A549 (cell line): ENCODE results near the gene TMEM135. TPM values are rescaled to one million over a fixed set of nuclear protein-coding genes. Genes with fewer than 3 reads are reported as not detected.

Experiments used
- ATAC-seq, 2 experiments: fragments of 200-7000 bp in 1 of 2; fragments of >200 bp in 1 of 2; cut with Nextera tagmentation in 1 of 2; cut with Tn5 transposase in 1 of 2; 3 replicates each; pipeline versions ENCODE4 v1.8.0 to v1.9.1; 2018 to 2020; ENCODE audit warnings: mild to moderate bottlenecking in 1 of 2, moderate library complexity in 1 of 2
- CTCF ChIA-PET: fragments of 300-600 bp; sonication (Branson Sonifier 250); formaldehyde crosslinking; extraction: SDS; loops from one replicate; lab custom pipeline; 2021; ENCODE audit warnings: antibody characterized with exemption, inconsistent platforms; lab: Yijun Ruan, JAX
- POLR2A ChIA-PET: fragments of 350-600 bp; formaldehyde crosslinking; extraction: SDS; loops from one replicate; lab custom pipeline; 2021; ENCODE audit warnings: antibody characterized with exemption, inconsistent platforms; lab: Yijun Ruan, JAX
- DNase-seq, 2 experiments: peaks; one replicate each; pipeline versions ENCODE4 v3.0.0 to v3.0.0-alpha.2; 2011 to 2016; ENCODE audit warnings: low read depth in 1 of 2, low spot score in 1 of 2
- FAIRE-seq: peaks from 2 replicates; lab custom pipeline; 2011; peaks lifted over from hg19 to GRCh38; lab: Jason Lieb, UNC
- H3K27ac ChIP-seq, 2 experiments: fragments of >200 bp; sonication (Bioruptor Twin); formaldehyde crosslinking; 3 replicates each; pipeline ENCODE4 v1.5.1; 2016 to 2017
- H3K4me1 ChIP-seq: fragments of >200 bp; sonication (Bioruptor Twin); formaldehyde crosslinking; 3 replicates; pipeline ENCODE4 v1.6.1; 2016
- H3K4me2 ChIP-seq: fragments of >200 bp; sonication (Bioruptor Twin); formaldehyde crosslinking; 3 replicates; pipeline ENCODE4 v1.6.1; 2016
- H3K4me3 ChIP-seq: fragments of >200 bp; sonication (Bioruptor Twin); formaldehyde crosslinking; 3 replicates; pipeline ENCODE4 v1.5.1; 2016
- H3K9me3 ChIP-seq: fragments of >200 bp; sonication (Bioruptor Twin); formaldehyde crosslinking; 3 replicates; pipeline ENCODE4 v1.6.1; 2016
- CBX2 ChIP-seq: fragments of 200-600 bp; sonication (generic); IDR thresholded peaks from 2 replicates; pipeline ENCODE4 v1.6.1; 2016; ENCODE audit warnings: low read depth, mild to moderate bottlenecking, borderline replicate concordance
- EHF ChIP-seq: fragments of 250-450 bp; sonication (Bioruptor Pico); IDR thresholded peaks from 2 replicates; pipeline ENCODE4 v1.5.0; 2020; ENCODE audit warnings: mild to moderate bottlenecking
- EP300 ChIP-seq, 2 experiments: fragments of >200 bp; sonication (Bioruptor Twin); formaldehyde crosslinking; IDR thresholded peaks; 2 replicates in 1 of 2; 3 replicates in 1 of 2; pipeline ENCODE4 v1.6.1; 2016 to 2017
- ESRRA ChIP-seq: fragments of 150-350 bp; IDR thresholded peaks from 2 replicates; pipeline ENCODE4 v1.6.1; 2014; ENCODE audit warnings: mild to moderate bottlenecking, low read length, borderline replicate concordance
- FOXS1 ChIP-seq: fragments of 250-450 bp; sonication (Bioruptor Pico); IDR thresholded peaks from 2 replicates; pipeline ENCODE4 v1.5.0; 2020; ENCODE audit warnings: mild to moderate bottlenecking, moderate library complexity
- HDAC2 ChIP-seq: fragments of 200-600 bp; sonication (generic); IDR thresholded peaks from 2 replicates; pipeline ENCODE4 v1.6.1; 2016
- HEYL ChIP-seq: fragments of 250-450 bp; sonication (Bioruptor Pico); IDR thresholded peaks from 2 replicates; pipeline ENCODE4 v1.8.0; 2021; ENCODE audit warnings: mild to moderate bottlenecking, moderate library complexity
- HOXA7 ChIP-seq: fragments of 250-450 bp; sonication (Bioruptor Pico); IDR thresholded peaks from 2 replicates; pipeline ENCODE4 v1.5.0; 2020; ENCODE audit warnings: mild to moderate bottlenecking, moderate library complexity
- HOXB13 ChIP-seq: fragments of 250-450 bp; sonication (Bioruptor Pico); IDR thresholded peaks from 2 replicates; pipeline ENCODE4 v1.5.0; 2020; ENCODE audit warnings: low read depth, mild to moderate bottlenecking, moderate library complexity
- KDM5A ChIP-seq: fragments of 200-600 bp; sonication (generic); IDR thresholded peaks from 2 replicates; pipeline ENCODE4 v1.6.1; 2016; ENCODE audit warnings: antibody characterized with exemption, mild to moderate bottlenecking
- MAZ ChIP-seq: fragments of 150-350 bp; IDR thresholded peaks from 2 replicates; pipeline ENCODE4 v1.6.1; 2014; ENCODE audit warnings: antibody characterized with exemption, low read depth, low read length, borderline replicate concordance
- NFE2L2 ChIP-seq: fragments of 150-350 bp; conservative IDR thresholded peaks from 2 replicates; pipeline ENCODE4 v1.6.1; 2014; ENCODE audit warnings: low read length
- PHF8 ChIP-seq: fragments of 200-600 bp; sonication (generic); IDR thresholded peaks from 2 replicates; pipeline ENCODE4 v1.6.1; 2016; ENCODE audit warnings: low read depth, mild to moderate bottlenecking, antibody characterized with exemption, moderate library complexity, borderline replicate concordance
- RCOR1 ChIP-seq: fragments of 150-350 bp; IDR thresholded peaks from 2 replicates; pipeline ENCODE4 v1.6.1; 2014; ENCODE audit warnings: antibody characterized with exemption, low read length, low read depth
- RNF2 ChIP-seq: fragments of 200-600 bp; sonication (generic); IDR thresholded peaks from 2 replicates; pipeline ENCODE4 v1.6.1; 2016; ENCODE audit warnings: low read depth, mild to moderate bottlenecking, antibody characterized with exemption, moderate library complexity, borderline replicate concordance
- TFCP2L1 ChIP-seq: fragments of 250-450 bp; sonication (Bioruptor Pico); IDR thresholded peaks from 2 replicates; pipeline ENCODE4 v1.5.0; 2021; ENCODE audit warnings: mild to moderate bottlenecking
- TP53 ChIP-seq: fragments of 250-450 bp; sonication (Bioruptor Pico); IDR thresholded peaks from 2 replicates; pipeline ENCODE4 v1.5.0; 2021; ENCODE audit warnings: mild to moderate bottlenecking, moderate library complexity
- WGBS: methylation state at CpG from one replicate; pipeline ENCODE4 v1.1.6; 2017; ENCODE audit errors: missing lambda C conversion rate; 5-methylcytosine and 5-hydroxymethylcytosine counted together
- polyA plus RNA-seq, 4 experiments: library from polyadenylated mRNA; depleted of rRNA in 3 of 4; stranded (reverse); fragments of >200 nt; fragmentation: RNase III in 1 of 4; extraction: RNeasy Plus Mini Kit Qiagen cat#74134 plus additional on column Dnase treatment in 1 of 4; gene quantifications; 2 replicates in 3 of 4; 3 replicates in 1 of 4; pipeline ENCODE4 v1.2.3, GENCODE V29; 2011 to 2017
- TF ChIP-seq, protein P1 (sequence below): IDR thresholded peaks from 2 replicates; pipeline ENCODE4 v1.6.1; 2012; ENCODE audit warnings: low read depth, borderline replicate concordance
- TF ChIP-seq, protein P2 (sequence below): fragments of >200 bp; sonication (Bioruptor Twin); formaldehyde crosslinking; IDR thresholded peaks from 3 replicates; pipeline ENCODE4 v1.6.1; 2016
- TF ChIP-seq, protein P3 (sequence below): fragments of 250-450 bp; sonication (Bioruptor Pico); IDR thresholded peaks from 2 replicates; pipeline ENCODE4 v1.5.0; 2021; ENCODE audit warnings: mild to moderate bottlenecking, moderate library complexity, borderline replicate concordance
- TF ChIP-seq, protein P4 (sequence below): fragments of >200 bp; sonication (Bioruptor Twin); formaldehyde crosslinking; IDR thresholded peaks from 2 replicates; pipeline ENCODE4 v1.6.1; 2016
- TF ChIP-seq, protein P5 (sequence below): fragments of 250-450 bp; sonication (Bioruptor Pico); IDR thresholded peaks from 2 replicates; pipeline ENCODE4 v1.5.0; 2020; ENCODE audit warnings: low read depth, mild to moderate bottlenecking, moderate library complexity

The TMEM135 gene
- polyA plus RNA-seq, 2 of the 4 experiments (the other 2 are of a cell fraction): 18.4 to 18.5 TPM

DNA sequence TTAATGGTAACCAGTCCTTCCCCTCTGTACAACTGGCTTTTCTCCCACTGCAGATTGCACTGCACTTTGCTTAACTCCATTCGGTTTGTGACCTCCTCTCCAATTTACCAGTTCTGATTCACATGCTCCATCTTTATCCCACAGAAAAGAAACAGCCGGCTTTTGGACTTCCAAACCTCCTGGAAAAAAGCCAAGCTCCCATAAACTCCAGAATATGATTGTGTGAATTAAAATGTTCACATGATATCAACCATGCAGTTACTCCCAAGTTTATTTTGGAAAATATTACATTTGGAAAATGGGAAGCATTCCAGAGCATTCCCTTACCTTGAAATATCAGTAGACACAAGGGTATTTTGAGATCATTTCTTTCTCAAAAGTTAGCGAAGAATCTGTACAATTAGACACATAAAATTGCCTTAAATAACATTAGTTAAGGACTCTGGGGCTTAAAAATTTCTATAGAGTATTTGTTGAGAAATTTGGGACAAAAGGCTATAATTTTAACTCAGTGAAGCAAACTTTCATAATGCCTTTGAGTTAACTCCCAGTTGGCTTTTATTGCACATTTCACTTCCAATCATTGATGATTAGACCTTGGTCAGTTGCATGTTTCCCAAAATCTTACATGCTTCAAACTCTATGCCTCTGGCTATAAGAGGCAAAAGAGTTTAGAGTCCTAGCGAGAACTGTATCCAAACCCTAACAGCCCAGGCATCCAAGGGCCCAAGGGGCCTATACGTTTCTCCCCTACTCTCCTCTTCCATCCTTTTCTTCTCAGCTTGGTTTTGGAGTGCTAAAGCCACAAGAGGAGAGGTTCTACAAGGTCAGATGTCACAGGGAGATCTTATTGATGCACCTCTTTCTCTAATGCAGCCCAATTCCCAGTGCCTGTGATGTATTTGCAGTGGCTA is 23.6 kb upstream of the TMEM135 start:
- Histone ChIP-seq H3K4me2 (no peak overlapping the region), H3K9me3 (no peaks in the 10 kb centered on the region), H3K4me1 (no peaks in the 10 kb centered on the region), H3K27ac (no peak overlapping the region), H3K4me3 (no peak overlapping the region)
- TF ChIP-seq, protein P1, sequence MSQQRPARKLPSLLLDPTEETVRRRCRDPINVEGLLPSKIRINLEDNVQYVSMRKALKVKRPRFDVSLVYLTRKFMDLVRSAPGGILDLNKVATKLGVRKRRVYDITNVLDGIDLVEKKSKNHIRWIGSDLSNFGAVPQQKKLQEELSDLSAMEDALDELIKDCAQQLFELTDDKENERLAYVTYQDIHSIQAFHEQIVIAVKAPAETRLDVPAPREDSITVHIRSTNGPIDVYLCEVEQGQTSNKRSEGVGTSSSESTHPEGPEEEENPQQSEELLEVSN: no peak
- TF ChIP-seq ESRRA: no peak
- no peak for TF ChIP-seq HDAC2
- TF ChIP-seq CBX2: no peak
- no peak for TF ChIP-seq RCOR1
- TF ChIP-seq HOXA7 (CRISPR knock-in tag): no peak
- no peak for TF ChIP-seq HOXB13 (CRISPR knock-in tag)
- TF ChIP-seq KDM5A: no peak
- ChIA-PET POLR2A (no interaction called here), CTCF (interaction anchor here (1.1 to 1.7 kb wide), 2 partner anchors 14 to 18 kb away, joined by 3 read pairs; no protein-coding TSS in a partner anchor)
- no peak for ATAC-seq
- no peak for DNase-seq
- 68% methylated on average over 5 of the region's 5 CpGs for WGBS
- FAIRE-seq: no peak

DNA sequence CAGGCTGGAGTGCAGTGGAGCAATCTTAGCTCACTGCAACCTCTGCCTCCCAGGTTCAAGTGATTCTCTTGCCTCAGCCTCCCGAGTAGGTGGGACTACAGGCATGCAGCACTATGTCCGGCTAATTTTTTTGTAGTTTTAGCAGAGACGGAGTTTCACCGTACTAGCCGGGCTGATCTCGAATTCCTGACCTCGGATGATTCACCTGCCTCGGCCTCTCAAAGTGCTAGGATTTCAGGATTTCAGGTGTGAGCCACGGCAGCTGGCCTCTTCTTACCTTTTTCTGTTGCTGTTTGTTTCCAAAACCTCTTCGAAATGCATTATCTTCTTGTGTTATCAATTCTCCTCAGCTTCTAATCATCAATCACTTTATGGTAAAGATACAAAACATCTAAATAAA is 22.1 kb upstream of the TMEM135 start:
- Histone ChIP-seq H3K9me3 (no peaks in the 10 kb centered on the region), H3K4me3 (no peak overlapping the region), H3K27ac (no peak overlapping the region), H3K4me1 (no peaks in the 10 kb centered on the region), H3K4me2 (no peak overlapping the region)
- TF ChIP-seq EHF (no peak), TFCP2L1 (CRISPR knock-in tag) (no peak), EP300 (IDR thresholded peaks at IDR 0.05) (no peak), HDAC2 (no peak), HEYL (no peak), FOXS1 (no peak), RNF2 (no peak), NFE2L2 (no peak), MAZ (no peak), KDM5A (no peak), TP53 (CRISPR knock-in tag) (no peak), PHF8 (no peak), HOXA7 (CRISPR knock-in tag) (no peak)
- TF ChIP-seq, protein P2, sequence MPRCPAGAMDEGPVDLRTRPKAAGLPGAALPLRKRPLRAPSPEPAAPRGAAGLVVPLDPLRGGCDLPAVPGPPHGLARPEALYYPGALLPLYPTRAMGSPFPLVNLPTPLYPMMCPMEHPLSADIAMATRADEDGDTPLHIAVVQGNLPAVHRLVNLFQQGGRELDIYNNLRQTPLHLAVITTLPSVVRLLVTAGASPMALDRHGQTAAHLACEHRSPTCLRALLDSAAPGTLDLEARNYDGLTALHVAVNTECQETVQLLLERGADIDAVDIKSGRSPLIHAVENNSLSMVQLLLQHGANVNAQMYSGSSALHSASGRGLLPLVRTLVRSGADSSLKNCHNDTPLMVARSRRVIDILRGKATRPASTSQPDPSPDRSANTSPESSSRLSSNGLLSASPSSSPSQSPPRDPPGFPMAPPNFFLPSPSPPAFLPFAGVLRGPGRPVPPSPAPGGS: no peak
- TF ChIP-seq, protein P3, sequence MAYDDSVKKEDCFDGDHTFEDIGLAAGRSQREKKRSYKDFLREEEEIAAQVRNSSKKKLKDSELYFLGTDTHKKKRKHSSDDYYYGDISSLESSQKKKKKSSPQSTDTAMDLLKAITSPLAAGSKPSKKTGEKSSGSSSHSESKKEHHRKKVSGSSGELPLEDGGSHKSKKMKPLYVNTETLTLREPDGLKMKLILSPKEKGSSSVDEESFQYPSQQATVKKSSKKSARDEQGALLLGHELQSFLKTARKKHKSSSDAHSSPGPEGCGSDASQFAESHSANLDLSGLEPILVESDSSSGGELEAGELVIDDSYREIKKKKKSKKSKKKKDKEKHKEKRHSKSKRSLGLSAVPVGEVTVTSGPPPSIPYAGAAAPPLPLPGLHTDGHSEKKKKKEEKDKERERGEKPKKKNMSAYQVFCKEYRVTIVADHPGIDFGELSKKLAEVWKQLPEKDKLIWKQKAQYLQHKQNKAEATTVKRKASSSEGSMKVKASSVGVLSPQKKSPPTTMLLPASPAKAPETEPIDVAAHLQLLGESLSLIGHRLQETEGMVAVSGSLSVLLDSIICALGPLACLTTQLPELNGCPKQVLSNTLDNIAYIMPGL (CRISPR knock-in tag): no peak
- TF ChIP-seq, protein P4, sequence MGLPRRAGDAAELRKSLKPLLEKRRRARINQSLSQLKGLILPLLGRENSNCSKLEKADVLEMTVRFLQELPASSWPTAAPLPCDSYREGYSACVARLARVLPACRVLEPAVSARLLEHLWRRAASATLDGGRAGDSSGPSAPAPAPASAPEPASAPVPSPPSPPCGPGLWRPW: no peak
- TF ChIP-seq, protein P5, sequence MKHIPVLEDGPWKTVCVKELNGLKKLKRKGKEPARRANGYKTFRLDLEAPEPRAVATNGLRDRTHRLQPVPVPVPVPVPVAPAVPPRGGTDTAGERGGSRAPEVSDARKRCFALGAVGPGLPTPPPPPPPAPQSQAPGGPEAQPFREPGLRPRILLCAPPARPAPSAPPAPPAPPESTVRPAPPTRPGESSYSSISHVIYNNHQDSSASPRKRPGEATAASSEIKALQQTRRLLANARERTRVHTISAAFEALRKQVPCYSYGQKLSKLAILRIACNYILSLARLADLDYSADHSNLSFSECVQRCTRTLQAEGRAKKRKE: no peak
- 78% methylated on average over 10 of the region's 10 CpGs for WGBS
- ChIA-PET CTCF (no interaction called here), POLR2A (no interaction called here)
- ATAC-seq: no peak
- DNase-seq: no peak
- FAIRE-seq: no peak
